Activated CD8-positive, alpha-beta memory T cell treated with anti-CD3 and anti-CD28 coated beads, Interleukin-2, amount 10 ng/mL, durations not matched to agents 7 days and 5 days (primary cell): ENCODE results near the gene SPAG17. TPM values are rescaled to one million over a fixed set of nuclear protein-coding genes. Genes with fewer than 3 reads are reported as not detected.

ENCODE experiments used
- ATAC-seq: fragments of 150-1000 bp; cut with Tn5 transposase; one replicate; pipeline ENCODE4 v1.10.0; 2021; ENCODE audit warnings: moderate library complexity
- CTCF ChIA-PET: fragments of 350-600 bp; sonication (Branson Sonifier 250); formaldehyde crosslinking; loops from one replicate; lab custom pipeline; 2021; ENCODE audit warnings: antibody characterized with exemption; lab: Charles Lee
- DNase-seq: peaks from one replicate; pipeline ENCODE4 v3.0.0-alpha.2; 2020
- H3K27ac Mint-ChIP-seq: one replicate; pipeline ENCODE4 v1.8.0; 2021; ENCODE audit warnings: mild to moderate bottlenecking, mixed read lengths
- H3K27me3 Mint-ChIP-seq: one replicate; pipeline ENCODE4 v1.8.0; 2021; ENCODE audit warnings: mixed read lengths
- H3K36me3 Mint-ChIP-seq: one replicate; pipeline ENCODE4 v1.8.0; 2021; ENCODE audit warnings: mild to moderate bottlenecking, mixed read lengths
- H3K4me1 Mint-ChIP-seq: one replicate; pipeline ENCODE4 v1.8.0; 2021; ENCODE audit warnings: mixed read lengths
- H3K4me3 Mint-ChIP-seq: one replicate; pipeline ENCODE4 v1.8.0; 2021; ENCODE audit warnings: mild to moderate bottlenecking, moderate library complexity, mixed read lengths
- H3K9me3 Mint-ChIP-seq: one replicate; pipeline ENCODE4 v1.8.0; 2022; ENCODE audit warnings: low read depth, mixed read lengths
- total RNA-seq, 2 experiments: library from RNA; stranded (reverse); gene quantifications; one replicate each; pipeline ENCODE4 v1.2.3, GENCODE V29; 2021

Gene SPAG17
- total RNA-seq, 2 experiments from 2014 or later, result not detected

DNA sequence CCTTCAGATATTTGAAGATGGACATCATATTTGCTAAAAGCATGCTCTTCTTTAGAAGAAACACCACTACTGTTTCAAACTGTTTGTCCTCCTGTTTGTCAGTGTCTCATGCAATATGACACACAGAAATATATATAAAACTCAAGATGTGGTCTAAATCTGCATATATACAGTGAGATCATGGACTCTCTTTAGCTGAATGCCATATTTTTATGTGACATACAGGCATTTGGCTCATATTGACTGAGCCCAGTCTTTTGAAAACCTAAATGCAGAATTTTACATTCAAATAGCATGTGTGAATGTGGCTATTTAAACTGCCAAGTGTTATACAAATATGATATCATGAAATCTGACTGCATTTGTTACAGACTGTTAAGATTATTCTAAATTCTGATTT, 274.0 kb downstream of the SPAG17 start:
- H3K9me3 Mint-ChIP-seq, result no peaks in the 10 kb centered on the region
- no peak overlapping the region for H3K4me3 Mint-ChIP-seq
- DNase-seq (no peak), ATAC-seq (no peak)
- CTCF ChIA-PET, result interaction anchor here (0.8 to 1.9 kb wide), 2 partner anchors 15 to 629 kb away, joined by 3 to 5 read pairs; no protein-coding TSS in a partner anchor
- peaks cover 6% of the 10 kb centered on the region for H3K4me1 Mint-ChIP-seq
- H3K36me3 Mint-ChIP-seq, result peaks cover 38% of the 10 kb centered on the region
- H3K27ac Mint-ChIP-seq, result no peak overlapping the region
- H3K27me3 Mint-ChIP-seq, result no peaks in the 10 kb centered on the region

DNA sequence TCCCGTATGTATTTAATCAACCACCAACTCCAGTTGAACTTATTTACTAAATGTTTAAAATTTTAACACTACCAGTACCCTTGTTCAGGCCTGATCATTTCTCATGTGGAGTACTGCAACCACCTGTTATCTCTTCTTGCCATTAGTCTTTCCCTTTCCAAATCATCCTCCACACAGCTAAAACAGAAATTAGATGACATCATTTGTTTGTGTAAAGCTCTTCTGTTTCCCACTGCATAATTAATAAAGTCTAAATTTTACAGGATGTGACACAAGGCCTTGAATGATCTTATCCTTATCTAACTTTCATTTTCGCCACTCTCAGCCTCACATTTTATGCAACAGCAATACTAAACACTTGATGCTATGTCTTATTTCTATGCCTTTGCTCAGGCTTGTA, 280.0 kb downstream of the SPAG17 start:
- ATAC-seq (no peak), DNase-seq (no peak)
- no peak overlapping the region for H3K27ac Mint-ChIP-seq
- peaks cover 2% of the 10 kb centered on the region for H3K9me3 Mint-ChIP-seq
- CTCF ChIA-PET, result interaction anchor here (1.0 kb wide), 1 partner anchor 9 kb away, joined by 3 read pairs; no protein-coding TSS in a partner anchor
- H3K36me3 Mint-ChIP-seq, result peaks cover 44% of the 10 kb centered on the region
- H3K27me3 Mint-ChIP-seq, result no peaks in the 10 kb centered on the region
- H3K4me3 Mint-ChIP-seq, result no peak overlapping the region
- H3K4me1 Mint-ChIP-seq, result peaks cover 3% of the 10 kb centered on the region

GRCh38 chr1:117904485-117904884, 280.5 kb downstream of the SPAG17 start:
- DNase-seq, result no peak
- H3K27ac Mint-ChIP-seq, result no peak overlapping the region
- CTCF ChIA-PET, result no interaction called here
- H3K27me3 Mint-ChIP-seq, result no peaks in the 10 kb centered on the region
- H3K4me1 Mint-ChIP-seq, result peaks cover 4% of the 10 kb centered on the region
- H3K36me3 Mint-ChIP-seq, result peaks cover 44% of the 10 kb centered on the region
- ATAC-seq, result no peak
- H3K9me3 Mint-ChIP-seq, result peaks cover 2% of the 10 kb centered on the region
- no peak overlapping the region for H3K4me3 Mint-ChIP-seq
